A549 (cell line): Measurements from ENCODE around the gene PCDH20. TPM values are rescaled to one million over a fixed set of nuclear protein-coding genes. Genes with fewer than 3 reads are reported as not detected.

Experiments used
- ATAC-seq, 2 experiments: fragments of 200-7000 bp in 1 of 2; fragments of >200 bp in 1 of 2; cut with Nextera tagmentation in 1 of 2; cut with Tn5 transposase in 1 of 2; 3 replicates each; pipeline versions ENCODE4 v1.8.0 to v1.9.1; 2018 to 2020; ENCODE audit warnings: mild to moderate bottlenecking in 1 of 2, moderate library complexity in 1 of 2
- CTCF ChIA-PET: fragments of 300-600 bp; sonication (Branson Sonifier 250); formaldehyde crosslinking; extraction: SDS; loops from one replicate; lab custom pipeline; 2021; ENCODE audit warnings: antibody characterized with exemption, inconsistent platforms; lab: Yijun Ruan, JAX
- POLR2A ChIA-PET: fragments of 350-600 bp; formaldehyde crosslinking; extraction: SDS; loops from one replicate; lab custom pipeline; 2021; ENCODE audit warnings: antibody characterized with exemption, inconsistent platforms; lab: Yijun Ruan, JAX
- DNase-seq, 2 experiments: peaks; one replicate each; pipeline versions ENCODE4 v3.0.0 to v3.0.0-alpha.2; 2011 to 2016; ENCODE audit warnings: low read depth in 1 of 2, low spot score in 1 of 2
- FAIRE-seq: peaks from 2 replicates; lab custom pipeline; 2011; peaks lifted over from hg19 to GRCh38; lab: Jason Lieb, UNC
- H3K27ac ChIP-seq, 2 experiments: fragments of >200 bp; sonication (Bioruptor Twin); formaldehyde crosslinking; 3 replicates each; pipeline ENCODE4 v1.5.1; 2016 to 2017
- H3K4me1 ChIP-seq: fragments of >200 bp; sonication (Bioruptor Twin); formaldehyde crosslinking; 3 replicates; pipeline ENCODE4 v1.6.1; 2016
- H3K4me2 ChIP-seq: fragments of >200 bp; sonication (Bioruptor Twin); formaldehyde crosslinking; 3 replicates; pipeline ENCODE4 v1.6.1; 2016
- H3K4me3 ChIP-seq: fragments of >200 bp; sonication (Bioruptor Twin); formaldehyde crosslinking; 3 replicates; pipeline ENCODE4 v1.5.1; 2016
- H3K9me3 ChIP-seq: fragments of >200 bp; sonication (Bioruptor Twin); formaldehyde crosslinking; 3 replicates; pipeline ENCODE4 v1.6.1; 2016
- BHLHE40 ChIP-seq: IDR thresholded peaks from 2 replicates; pipeline ENCODE4 v1.6.1; 2012; ENCODE audit warnings: low read depth, low read length, inconsistent platforms
- CBX2 ChIP-seq: fragments of 200-600 bp; sonication (generic); IDR thresholded peaks from 2 replicates; pipeline ENCODE4 v1.6.1; 2016; ENCODE audit warnings: low read depth, mild to moderate bottlenecking, borderline replicate concordance
- CHD2 ChIP-seq: fragments of 150-350 bp; IDR thresholded peaks from 2 replicates; pipeline ENCODE4 v1.6.1; 2014; ENCODE audit warnings: low read length; ENCODE audit not compliant: partially characterized antibody
- CHD4 ChIP-seq: fragments of 200-600 bp; sonication (generic); IDR thresholded peaks from 2 replicates; pipeline ENCODE4 v1.6.1; 2016; ENCODE audit warnings: antibody characterized with exemption, mild to moderate bottlenecking, borderline replicate concordance
- CTCF ChIP-seq: fragments of >200 bp; sonication (Bioruptor Twin); formaldehyde crosslinking; IDR thresholded peaks from 3 replicates; pipeline ENCODE4 v1.5.1; 2016
- FOSB ChIP-seq: fragments of 250-450 bp; sonication (Bioruptor Pico); IDR thresholded peaks from 2 replicates; pipeline ENCODE4 v1.5.0; 2020; ENCODE audit warnings: mild to moderate bottlenecking, moderate library complexity
- GATA3 ChIP-seq: IDR thresholded peaks from 2 replicates; pipeline ENCODE4 v1.6.1; 2012; ENCODE audit warnings: borderline replicate concordance
- HEYL ChIP-seq: fragments of 250-450 bp; sonication (Bioruptor Pico); IDR thresholded peaks from 2 replicates; pipeline ENCODE4 v1.8.0; 2021; ENCODE audit warnings: mild to moderate bottlenecking, moderate library complexity
- JUN ChIP-seq, 2 experiments: fragments of >200 bp; sonication (Bioruptor Twin); formaldehyde crosslinking; IDR thresholded peaks; 2 replicates in 1 of 2; 3 replicates in 1 of 2; pipeline ENCODE4 v1.6.1; 2016 to 2017
- KDM5A ChIP-seq: fragments of 200-600 bp; sonication (generic); IDR thresholded peaks from 2 replicates; pipeline ENCODE4 v1.6.1; 2016; ENCODE audit warnings: antibody characterized with exemption, mild to moderate bottlenecking
- MAX ChIP-seq: IDR thresholded peaks from 2 replicates; pipeline ENCODE4 v1.6.1; 2012
- MYC ChIP-seq: IDR thresholded peaks from 2 replicates; pipeline ENCODE4 v1.6.1; 2012; ENCODE audit warnings: mild to moderate bottlenecking, inconsistent platforms, low read length, improper control_type of control experiment, borderline replicate concordance
- NFE2L2 ChIP-seq: fragments of 150-350 bp; conservative IDR thresholded peaks from 2 replicates; pipeline ENCODE4 v1.6.1; 2014; ENCODE audit warnings: low read length
- POLR2AphosphoS2 ChIP-seq: conservative IDR thresholded peaks from 2 replicates; pipeline ENCODE4 v1.6.1; 2012; ENCODE audit warnings: low read length, improper control_type of control experiment, inconsistent platforms
- RAD21 ChIP-seq, 2 experiments: fragments of >200 bp in 1 of 2; sonication (Bioruptor Twin) in 1 of 2; formaldehyde crosslinking in 1 of 2; IDR thresholded peaks in 1 of 2; conservative IDR thresholded peaks in 1 of 2; 2 replicates in 1 of 2; 3 replicates in 1 of 2; pipeline ENCODE4 v1.6.1; 2012 to 2018; ENCODE audit warnings: inconsistent platforms in 1 of 2
- RCOR1 ChIP-seq: fragments of 150-350 bp; IDR thresholded peaks from 2 replicates; pipeline ENCODE4 v1.6.1; 2014; ENCODE audit warnings: antibody characterized with exemption, low read length, low read depth
- SMC3 ChIP-seq: fragments of >200 bp; sonication (Bioruptor Twin); formaldehyde crosslinking; IDR thresholded peaks from 3 replicates; pipeline ENCODE4 v1.6.1; 2018; ENCODE audit warnings: inconsistent platforms
- TFCP2L1 ChIP-seq: fragments of 250-450 bp; sonication (Bioruptor Pico); IDR thresholded peaks from 2 replicates; pipeline ENCODE4 v1.5.0; 2021; ENCODE audit warnings: mild to moderate bottlenecking
- ZC3H11A ChIP-seq: fragments of 450-650 bp; IDR thresholded peaks from 2 replicates; pipeline ENCODE4 v1.6.1; 2014; ENCODE audit warnings: antibody characterized with exemption, mild to moderate bottlenecking
- ZNF302 ChIP-seq: fragments of 250-450 bp; sonication (Bioruptor Pico); IDR thresholded peaks from 2 replicates; pipeline ENCODE4 v1.9.0; 2021; ENCODE audit warnings: inconsistent platforms, mild to moderate bottlenecking, moderate library complexity
- WGBS: methylation state at CpG from one replicate; pipeline ENCODE4 v1.1.6; 2017; ENCODE audit errors: missing lambda C conversion rate; 5-methylcytosine and 5-hydroxymethylcytosine counted together
- polyA plus RNA-seq, 4 experiments: library from polyadenylated mRNA; depleted of rRNA in 3 of 4; stranded (reverse); fragments of >200 nt; fragmentation: RNase III in 1 of 4; extraction: RNeasy Plus Mini Kit Qiagen cat#74134 plus additional on column Dnase treatment in 1 of 4; gene quantifications; 2 replicates in 3 of 4; 3 replicates in 1 of 4; pipeline ENCODE4 v1.2.3, GENCODE V29; 2011 to 2017

The PCDH20 gene
- polyA plus RNA-seq, 2 of the 4 experiments (the other 2 are of a cell fraction), result 0.04 TPM; not detected in 1

GRCh38 chr13:61414686-61415057 is 977 bp downstream of the PCDH20 start:
- H3K4me1 ChIP-seq, result no peaks in the 10 kb centered on the region
- TF ChIP-seq MYC, result no peak
- TF ChIP-seq RAD21 (conservative IDR thresholded peaks at IDR 0.05 in 1 of 2, IDR thresholded peaks at IDR 0.05 in 1 of 2), result no peak
- no peak for TF ChIP-seq GATA3
- TF ChIP-seq CHD2, result no peak
- POLR2A ChIA-PET, result no interaction called here
- no peak overlapping the region for H3K27ac ChIP-seq
- no peaks in the 10 kb centered on the region for H3K9me3 ChIP-seq
- DNase-seq (no peak), ATAC-seq (0 out of 6 replicates have a peak, but pooled peaks of 1 of the 2 experiments have one; percentile 21), FAIRE-seq (no peak)
- peak overlapping the region; percentile 60 for H3K4me2 ChIP-seq
- CTCF ChIA-PET, result interaction anchor here (0.9 kb wide), 1 partner anchor 12 kb away, joined by 3 read pairs; no protein-coding TSS in a partner anchor
- 5% methylated on average over 15 of the region's 16 CpGs for WGBS
- peak overlapping the region; percentile 26; the same call in 1 of the 3 replicates for H3K4me3 ChIP-seq

- TF ChIP-seq TFCP2L1 (CRISPR knock-in tag), result no peak
- TF ChIP-seq CBX2, result no peak
- no peak for TF ChIP-seq HEYL (CRISPR knock-in tag)
- TF ChIP-seq RAD21 (conservative IDR thresholded peaks at IDR 0.05 in 1 of 2, IDR thresholded peaks at IDR 0.05 in 1 of 2), result no peak
- no peak for TF ChIP-seq ZC3H11A
- TF ChIP-seq BHLHE40, result no peak
- TF ChIP-seq KDM5A, result no peak
- FAIRE-seq, result no peak
- Histone ChIP-seq H3K4me2 (peak overlapping the region; percentile 60; the same call in 2 of the 3 replicates), H3K9me3 (no peaks in the 10 kb centered on the region), H3K4me3 (no peak overlapping the region), H3K4me1 (no peaks in the 10 kb centered on the region), H3K27ac (no peak overlapping the region)
- ChIA-PET CTCF (no interaction called here), POLR2A (no interaction called here)
- ATAC-seq, result no peak
- 25% methylated on average over 30 of the region's 41 CpGs for WGBS
- DNase-seq, result no peak
Measured at GRCh38 chr13:61413572-61414535, 1.8 kb downstream of the PCDH20 start.

GRCh38 chr13:61410669-61411297 is 4.9 kb downstream of the PCDH20 start:
- CTCF ChIA-PET, result interaction anchor here (0.7 to 0.9 kb wide), 2 partner anchors 18 to 125 kb away, joined by 3 read pairs; no protein-coding TSS in a partner anchor
- FAIRE-seq (no peak), ATAC-seq (no peak), DNase-seq (peak in 1 of 2 experiments; percentile 8)
- H3K4me1 ChIP-seq, result no peaks in the 10 kb centered on the region
- TF ChIP-seq RCOR1 (no peak), RAD21 (conservative IDR thresholded peaks at IDR 0.05 in 1 of 2, IDR thresholded peaks at IDR 0.05 in 1 of 2) (peak; percentile 12 to 27; a peak in 1 of 5 replicates), CHD4 (no peak), SMC3 (peak; percentile 30; the same call in 1 of the 3 replicates), ZNF302 (no peak), JUN (IDR thresholded peaks at IDR 0.05) (no peak), POLR2AphosphoS2 (no peak), FOSB (CRISPR knock-in tag) (no peak), CTCF (peak; percentile 33; the same call in 1 of the 3 replicates), MAX (no peak), GATA3 (no peak), NFE2L2 (no peak)
- H3K27ac ChIP-seq, result no peak overlapping the region
- no peaks in the 10 kb centered on the region for H3K9me3 ChIP-seq
- POLR2A ChIA-PET, result no interaction called here
- WGBS, result 24% methylated on average over 1 of the region's 1 CpG
- no peak overlapping the region for H3K4me2 ChIP-seq
- H3K4me3 ChIP-seq, result no peak overlapping the region
